Large intestine (tissue), 3 donors: Measurements from ENCODE around the gene INPP5D. TPM values are rescaled to one million over a fixed set of nuclear protein-coding genes. Genes with fewer than 3 reads are reported as not detected.

ENCODE experiments used
- DNase-seq, 2 donors: peaks; one replicate each; pipeline versions ENCODE4 v3.0.0 to v3.0.0-alpha.2; 2013
- H3K27ac ChIP-seq: one replicate; pipeline ENCODE4 v1.5.1; 2013; ENCODE audit warnings: low read length
- H3K27me3 ChIP-seq: 2 replicates; pipeline ENCODE4 v1.6.1; 2013; ENCODE audit warnings: low read length; ENCODE audit not compliant: control insufficient read depth, insufficient read depth
- H3K36me3 ChIP-seq: 2 replicates; pipeline ENCODE4 v1.6.1; 2013; ENCODE audit warnings: low read length; ENCODE audit not compliant: control insufficient read depth, insufficient read depth
- H3K4me1 ChIP-seq: one replicate; pipeline ENCODE4 v1.6.1; 2013; ENCODE audit warnings: low read length; ENCODE audit not compliant: control insufficient read depth, insufficient read depth
- H3K4me3 ChIP-seq: one replicate; pipeline ENCODE4 v1.5.1; 2013; ENCODE audit warnings: low read length
- H3K9me3 ChIP-seq: one replicate; pipeline ENCODE4 v1.6.1; 2013; ENCODE audit warnings: mild to moderate bottlenecking, low read depth, low read length, moderate library complexity; ENCODE audit not compliant: control insufficient read depth
- WGBS: methylation state at CpG from one replicate; pipeline ENCODE4 v1.1.5; 2013; ENCODE audit warnings: low lambda C conversion rate; ENCODE audit not compliant: insufficient coverage; 5-methylcytosine and 5-hydroxymethylcytosine counted together
- polyA plus RNA-seq: library from polyadenylated mRNA; unstranded; fragments of 120-200 nt; gene quantifications from one replicate; pipeline ENCODE4 v1.2.1, GENCODE V29; 2013

Gene INPP5D
- polyA plus RNA-seq, 1 donor, result 12.6 TPM

DNA sequence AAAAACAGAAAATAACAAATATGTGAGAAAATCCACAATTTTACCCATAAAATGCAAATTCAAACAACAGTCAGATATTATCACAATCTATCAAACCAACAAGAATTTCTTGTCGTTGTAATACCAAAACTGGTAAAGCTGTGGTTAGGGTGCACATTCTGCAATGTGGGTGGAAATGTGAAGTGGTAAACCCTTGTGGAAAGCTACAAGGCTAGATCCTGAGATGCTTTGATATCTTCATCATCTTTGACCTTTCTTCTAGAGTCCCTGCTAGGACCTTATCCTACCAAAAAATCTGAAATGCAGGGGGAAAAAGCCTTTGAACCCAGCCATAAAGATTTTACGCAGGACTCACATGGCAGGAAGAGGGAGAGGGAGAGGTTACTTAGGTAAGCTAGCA, 174.1 kb downstream of the INPP5D start:
- no peak overlapping the region for H3K27ac ChIP-seq
- no peak overlapping the region for H3K4me3 ChIP-seq
- DNase-seq, result no peak

DNA sequence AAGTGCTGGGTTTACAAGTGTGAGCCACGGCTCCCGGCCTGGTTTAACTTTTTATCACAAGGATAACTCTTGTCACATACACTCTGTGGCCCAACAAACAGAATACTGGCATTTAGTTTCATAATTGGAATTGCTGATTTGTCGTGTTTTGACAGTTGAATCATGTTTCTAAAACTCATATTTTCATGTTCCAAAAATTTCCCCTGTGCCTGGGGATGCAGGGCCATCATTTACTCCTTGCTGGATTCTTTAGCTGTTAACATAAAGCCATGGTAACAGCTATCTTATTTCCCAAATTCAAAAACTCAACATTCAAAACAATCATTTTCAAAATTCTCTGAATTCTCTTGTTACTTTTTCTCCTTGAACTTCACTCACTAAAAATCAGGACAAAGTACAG, 174.9 kb downstream of the INPP5D start:
- Histone ChIP-seq H3K27me3 (no peaks in the 10 kb centered on the region), H3K4me1 (no peaks in the 10 kb centered on the region), H3K4me3 (no peak overlapping the region), H3K36me3 (no peaks in the 10 kb centered on the region), H3K9me3 (no peaks in the 10 kb centered on the region), H3K27ac (no peak overlapping the region)
- DNase-seq, result no peak
- 89% methylated on average over 1 of the region's 3 CpGs for whole genome bisulfite sequencing

More for the DNA sequence above, 174.1 kb downstream of the INPP5D start:
- H3K9me3 ChIP-seq, result no peaks in the 10 kb centered on the region
- H3K36me3 ChIP-seq, result no peaks in the 10 kb centered on the region
- no peaks in the 10 kb centered on the region for H3K4me1 ChIP-seq
- no CpG with 5 or more reads among the region's 2 CpGs for WGBS
- H3K27me3 ChIP-seq, result no peaks in the 10 kb centered on the region

DNA sequence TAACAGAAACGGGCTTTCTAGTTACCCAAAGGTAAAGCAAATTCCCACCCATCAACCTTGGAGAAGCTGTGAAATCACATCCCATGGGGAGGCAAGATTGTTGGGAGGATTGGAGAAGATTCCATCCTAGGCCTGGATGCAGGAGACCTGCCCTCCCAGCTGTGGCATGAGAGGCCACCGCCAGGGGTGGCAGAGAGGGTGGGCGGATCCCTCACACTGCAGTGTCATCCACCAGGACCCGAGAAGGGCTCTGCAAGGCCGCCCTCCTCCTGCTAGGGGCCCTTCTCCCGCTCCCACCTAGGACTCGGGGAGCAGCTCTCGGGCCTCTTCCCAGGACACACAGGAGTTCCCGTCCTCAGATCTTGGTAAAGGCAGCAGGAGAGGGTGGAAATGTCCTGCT, 175.8 kb downstream of the INPP5D start:
- Histone ChIP-seq H3K27me3 (no peaks in the 10 kb centered on the region), H3K27ac (no peak overlapping the region), H3K9me3 (no peaks in the 10 kb centered on the region), H3K36me3 (no peaks in the 10 kb centered on the region), H3K4me3 (no peak overlapping the region), H3K4me1 (no peaks in the 10 kb centered on the region)
- DNase-seq, result no peak
- WGBS, result no CpG with 5 or more reads among the region's 9 CpGs

DNA sequence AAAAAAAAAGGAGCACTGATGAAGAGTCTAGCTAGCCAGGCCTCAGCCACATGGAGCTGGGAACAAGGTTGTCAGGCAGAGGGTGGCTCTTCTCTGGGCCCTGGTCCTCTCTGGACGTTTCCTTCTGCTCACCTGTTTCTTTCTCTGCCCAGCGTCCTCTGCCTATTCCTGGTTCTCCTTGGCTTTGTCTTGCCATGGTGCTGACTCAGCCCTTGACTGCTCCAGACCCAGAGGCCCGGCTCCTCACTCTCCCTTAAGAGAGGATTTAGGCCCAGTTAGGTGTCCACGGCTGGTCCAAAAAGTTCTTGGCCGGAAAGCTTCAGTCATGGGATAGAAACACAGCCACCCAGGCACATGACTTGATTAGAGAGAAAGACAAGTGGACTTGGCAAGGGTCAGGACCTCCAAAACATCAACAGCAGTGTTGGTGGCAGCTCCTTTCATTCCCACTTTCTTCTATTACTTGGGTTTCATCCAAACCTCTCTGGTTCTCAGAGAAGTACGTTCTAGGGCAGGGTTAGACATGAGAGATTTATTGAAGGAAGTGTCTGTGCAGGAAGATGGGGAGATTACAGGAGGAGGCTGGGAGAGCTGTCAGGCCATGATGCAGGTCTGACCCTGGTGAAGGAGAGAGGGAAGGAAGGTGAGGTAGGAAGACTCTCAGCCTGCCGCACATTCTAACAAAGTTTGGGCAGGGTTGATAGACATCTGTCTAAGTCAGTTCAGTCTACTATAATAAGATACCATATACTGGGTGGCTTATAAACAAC, 176.9 kb downstream of the INPP5D start:
- no peaks in the 10 kb centered on the region for H3K4me1 ChIP-seq
- no peaks in the 10 kb centered on the region for H3K9me3 ChIP-seq
- H3K27me3 ChIP-seq, result no peaks in the 10 kb centered on the region
- no peaks in the 10 kb centered on the region for H3K36me3 ChIP-seq
- no peak overlapping the region for H3K4me3 ChIP-seq
- WGBS, result 100% methylated on average over 1 of the region's 7 CpGs
- H3K27ac ChIP-seq, result no peak overlapping the region
- no peak for DNase-seq

DNA sequence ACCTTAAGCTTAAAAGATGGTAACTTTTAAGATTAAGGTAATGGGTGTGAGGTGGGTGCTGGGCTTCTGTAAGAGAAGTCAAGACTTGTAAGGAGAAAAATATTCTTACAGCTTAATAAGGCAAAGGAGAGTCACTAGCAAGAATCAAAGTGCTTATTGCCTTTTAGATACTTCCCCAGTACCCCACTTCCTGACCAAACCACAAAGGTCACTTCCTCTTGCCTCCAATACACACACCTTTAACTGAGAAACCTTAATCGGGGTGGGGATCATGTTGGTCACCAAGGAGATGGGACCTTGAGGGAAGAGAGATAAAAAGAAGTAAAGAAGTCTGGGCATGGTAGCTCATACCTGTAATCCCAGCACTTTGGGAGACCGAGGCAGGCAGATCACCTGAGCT, 180.8 kb downstream of the INPP5D start:
- Histone ChIP-seq H3K4me1 (no peaks in the 10 kb centered on the region), H3K27me3 (no peaks in the 10 kb centered on the region), H3K27ac (no peak overlapping the region), H3K9me3 (no peaks in the 10 kb centered on the region), H3K36me3 (no peaks in the 10 kb centered on the region), H3K4me3 (no peak overlapping the region)
- WGBS, result no CpG with 5 or more reads among the region's 2 CpGs
- DNase-seq, result no peak

DNA sequence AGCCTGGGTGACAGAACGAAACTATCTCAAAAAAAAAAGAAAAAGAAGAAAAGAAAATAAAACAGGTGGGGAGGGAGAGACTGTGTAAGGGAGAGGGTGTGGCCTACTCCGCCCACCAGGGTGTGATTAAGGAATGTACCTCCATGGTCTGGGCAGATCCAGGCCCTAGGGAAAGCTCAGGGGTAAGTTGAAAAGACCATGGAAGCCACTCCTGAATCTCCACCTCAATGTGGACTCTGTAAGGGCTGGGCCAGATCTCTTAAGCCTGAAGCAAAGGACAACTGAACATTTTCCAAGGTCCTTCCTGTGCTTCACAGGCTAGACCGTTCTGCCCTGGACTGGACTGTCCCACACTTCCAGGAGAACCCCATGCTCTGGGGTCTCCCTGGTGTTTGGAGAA, 181.7 kb downstream of the INPP5D start:
- no peaks in the 10 kb centered on the region for H3K36me3 ChIP-seq
- 72% methylated on average over 2 of the region's 3 CpGs for WGBS
- no peak overlapping the region for H3K27ac ChIP-seq
- DNase-seq, result peak in 1 of 2 donors; percentile 11
- H3K9me3 ChIP-seq, result no peaks in the 10 kb centered on the region
- H3K4me1 ChIP-seq, result no peaks in the 10 kb centered on the region
- H3K4me3 ChIP-seq, result no peak overlapping the region
- no peaks in the 10 kb centered on the region for H3K27me3 ChIP-seq

DNA sequence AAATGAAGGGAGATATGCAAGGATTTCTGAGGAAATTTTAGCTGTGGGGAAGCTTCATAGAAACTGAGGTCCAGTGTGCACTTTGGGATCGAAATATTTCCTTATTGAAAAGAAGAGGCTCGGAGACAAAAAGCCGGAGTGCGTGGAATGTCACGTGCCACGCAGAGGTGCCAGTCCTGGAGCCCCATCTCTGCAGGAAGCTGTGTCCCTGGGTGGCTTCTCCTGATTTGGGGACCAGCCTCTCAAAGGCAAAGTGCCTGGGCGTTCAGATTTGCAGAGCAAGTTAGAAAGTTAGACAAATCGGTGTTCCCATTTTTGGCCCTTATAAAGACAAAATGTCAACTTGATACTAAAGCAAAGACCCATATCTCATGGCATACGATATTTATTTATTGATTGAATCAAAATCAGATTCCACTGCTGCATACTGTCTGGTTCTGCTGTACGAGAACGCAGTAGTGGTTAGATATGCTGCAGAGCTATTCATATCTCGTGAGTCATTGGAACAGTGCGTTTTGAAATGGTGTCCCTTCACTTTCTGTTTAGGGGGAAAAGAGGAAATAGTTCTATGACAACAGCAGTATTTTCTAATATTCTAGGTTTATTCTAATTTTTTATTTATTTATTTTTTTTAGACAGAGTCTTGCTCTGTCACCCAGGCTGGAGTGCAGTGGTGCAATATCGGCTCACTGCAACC, 182.2 kb downstream of the INPP5D start:
- no peak overlapping the region for H3K27ac ChIP-seq
- WGBS, result 94% methylated on average over 6 of the region's 14 CpGs
- H3K9me3 ChIP-seq, result no peaks in the 10 kb centered on the region
- no peaks in the 10 kb centered on the region for H3K36me3 ChIP-seq
- no peak overlapping the region for H3K4me3 ChIP-seq
- no peaks in the 10 kb centered on the region for H3K4me1 ChIP-seq
- DNase-seq, result no peak
- no peaks in the 10 kb centered on the region for H3K27me3 ChIP-seq

DNA sequence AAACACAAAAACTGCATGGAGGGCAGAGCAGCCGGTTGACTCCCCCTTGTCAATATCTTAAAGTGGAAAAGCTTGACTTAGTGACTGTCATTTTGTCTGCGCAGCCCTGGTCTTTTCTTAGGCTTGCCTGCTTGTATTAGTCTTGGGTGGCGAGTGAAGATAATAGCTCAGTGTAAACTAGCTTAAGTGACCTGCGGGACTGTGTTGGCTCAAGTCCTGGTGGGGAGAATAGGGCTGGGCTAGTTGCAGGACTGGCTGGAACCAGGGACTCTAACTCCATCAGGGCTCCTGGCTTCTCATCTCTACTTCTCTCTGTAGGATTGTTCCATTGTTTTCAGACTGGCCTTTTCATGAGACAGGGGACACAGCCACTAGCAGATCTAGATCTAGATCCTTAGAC, 183.2 kb downstream of the INPP5D start:
- Histone ChIP-seq H3K9me3 (no peaks in the 10 kb centered on the region), H3K4me1 (no peaks in the 10 kb centered on the region), H3K36me3 (no peaks in the 10 kb centered on the region), H3K27ac (no peak overlapping the region), H3K4me3 (no peak overlapping the region), H3K27me3 (no peaks in the 10 kb centered on the region)
- no peak for DNase-seq
- WGBS, result no CpG with 5 or more reads among the region's 4 CpGs

DNA sequence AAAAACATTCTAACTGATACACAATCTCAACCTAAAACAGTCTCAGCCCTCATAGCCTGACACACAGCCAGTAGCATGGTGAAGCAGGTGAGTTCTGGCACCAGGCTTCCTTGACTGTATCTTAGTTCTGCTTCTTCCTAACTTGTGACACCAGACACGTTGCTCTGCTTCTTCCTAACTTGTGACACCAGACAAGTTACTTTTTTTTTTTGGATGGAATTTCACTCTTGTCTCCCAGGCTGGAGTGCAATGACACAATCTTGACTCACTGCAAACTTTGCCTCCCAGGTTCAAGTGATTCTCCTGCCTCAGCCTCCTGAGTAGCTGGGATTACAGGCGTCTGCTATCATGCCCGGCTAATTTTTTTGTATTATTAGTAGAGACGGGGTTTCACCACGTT, 184.7 kb downstream of the INPP5D start:
- H3K27me3 ChIP-seq, result no peaks in the 10 kb centered on the region
- H3K9me3 ChIP-seq, result no peaks in the 10 kb centered on the region
- DNase-seq, result no peak
- H3K36me3 ChIP-seq, result no peaks in the 10 kb centered on the region
- H3K27ac ChIP-seq, result no peak overlapping the region
- 83% methylated on average over 1 of the region's 5 CpGs for WGBS
- no peak overlapping the region for H3K4me3 ChIP-seq
- H3K4me1 ChIP-seq, result no peaks in the 10 kb centered on the region

DNA sequence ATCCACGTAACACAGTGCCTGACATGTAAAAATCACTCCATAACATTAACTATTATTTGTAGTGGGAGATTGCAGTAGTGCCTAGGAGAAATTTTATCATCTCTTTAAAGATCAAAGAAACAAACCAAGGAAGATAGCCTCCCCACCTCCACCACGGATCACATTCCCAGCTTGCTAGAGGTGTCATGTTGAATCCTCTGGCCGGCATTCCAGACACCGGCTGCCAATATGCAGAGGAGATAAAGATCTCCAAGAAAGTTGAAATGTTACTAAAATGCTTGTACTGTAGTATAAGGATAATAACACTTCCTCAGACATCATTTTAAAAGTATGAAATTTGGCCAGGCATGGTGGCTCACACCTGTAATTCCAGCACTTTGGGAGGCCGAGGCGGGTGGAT, 185.3 kb downstream of the INPP5D start:
- no peak overlapping the region for H3K27ac ChIP-seq
- no peaks in the 10 kb centered on the region for H3K36me3 ChIP-seq
- no peak for DNase-seq
- no peaks in the 10 kb centered on the region for H3K9me3 ChIP-seq
- 40% methylated on average over 1 of the region's 6 CpGs for WGBS
- H3K4me3 ChIP-seq, result no peak overlapping the region
- H3K27me3 ChIP-seq, result no peaks in the 10 kb centered on the region
- H3K4me1 ChIP-seq, result no peaks in the 10 kb centered on the region

DNA sequence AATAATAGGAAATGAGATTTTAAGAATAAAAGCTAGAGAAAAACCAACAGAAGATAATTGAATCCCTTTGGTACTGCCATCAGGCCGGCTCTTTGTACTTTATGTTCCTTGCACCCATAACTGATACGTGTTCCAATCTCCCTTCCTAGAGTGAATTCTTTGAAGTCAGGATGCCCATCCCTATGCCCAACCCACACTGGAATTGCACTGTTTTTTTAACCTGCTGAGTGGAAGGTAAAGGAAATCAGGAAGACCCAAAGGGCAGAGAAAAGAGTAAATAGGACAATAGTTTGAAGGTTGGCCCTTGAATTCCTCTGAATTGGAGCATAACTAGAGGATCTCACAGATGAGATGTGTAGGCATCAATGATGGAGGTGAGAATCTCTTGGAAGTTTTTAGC, 187.0 kb downstream of the INPP5D start:
- Histone ChIP-seq H3K27ac (no peak overlapping the region), H3K27me3 (no peaks in the 10 kb centered on the region), H3K4me1 (no peaks in the 10 kb centered on the region), H3K36me3 (no peaks in the 10 kb centered on the region), H3K4me3 (no peak overlapping the region), H3K9me3 (no peaks in the 10 kb centered on the region)
- no CpG with 5 or more reads among the region's 2 CpGs for WGBS
- DNase-seq, result no peak
